Measurements from ENCODE around the gene PCF11.
A peak's percentile ranks its signal among the peaks of the same experiment; 100 is the strongest.
"Not testable (repeated sequence)": the region's sequence is repeated elsewhere in the genome, so short reads cannot be mapped to it uniquely, and the experiment has no call there.

The PCF11 gene

DNA sequence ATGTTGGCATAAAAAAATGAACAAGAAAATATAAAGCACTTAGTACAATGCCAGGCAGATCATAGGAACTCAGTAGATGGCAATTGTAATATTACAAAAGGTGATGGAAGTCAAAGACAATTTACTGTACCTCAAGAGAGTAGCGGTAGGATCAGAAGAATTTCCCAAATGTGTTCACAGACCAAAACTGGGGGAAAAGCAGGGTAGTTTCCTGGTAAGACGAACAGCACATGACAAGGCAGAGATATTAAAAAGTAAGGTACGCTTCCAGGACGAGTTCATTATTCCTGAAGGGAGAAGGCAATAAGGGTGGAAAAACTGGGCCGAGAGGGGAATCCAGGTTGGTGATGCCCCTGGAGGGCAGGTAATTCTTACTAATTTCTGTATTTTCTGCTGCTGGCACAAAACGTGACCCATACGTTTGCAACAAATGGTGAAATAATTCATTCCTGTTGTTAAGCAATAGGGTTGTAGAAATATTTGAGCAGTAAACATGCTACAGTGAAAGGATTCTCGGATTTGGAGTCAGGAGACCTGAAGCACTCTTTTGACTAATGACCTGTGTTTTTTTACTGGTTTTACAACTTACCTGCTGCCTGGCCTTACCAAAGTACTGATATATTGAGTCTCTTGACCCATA is 35.8 kb downstream of the PCF11 start:
- DNase-seq = no peak

DNA sequence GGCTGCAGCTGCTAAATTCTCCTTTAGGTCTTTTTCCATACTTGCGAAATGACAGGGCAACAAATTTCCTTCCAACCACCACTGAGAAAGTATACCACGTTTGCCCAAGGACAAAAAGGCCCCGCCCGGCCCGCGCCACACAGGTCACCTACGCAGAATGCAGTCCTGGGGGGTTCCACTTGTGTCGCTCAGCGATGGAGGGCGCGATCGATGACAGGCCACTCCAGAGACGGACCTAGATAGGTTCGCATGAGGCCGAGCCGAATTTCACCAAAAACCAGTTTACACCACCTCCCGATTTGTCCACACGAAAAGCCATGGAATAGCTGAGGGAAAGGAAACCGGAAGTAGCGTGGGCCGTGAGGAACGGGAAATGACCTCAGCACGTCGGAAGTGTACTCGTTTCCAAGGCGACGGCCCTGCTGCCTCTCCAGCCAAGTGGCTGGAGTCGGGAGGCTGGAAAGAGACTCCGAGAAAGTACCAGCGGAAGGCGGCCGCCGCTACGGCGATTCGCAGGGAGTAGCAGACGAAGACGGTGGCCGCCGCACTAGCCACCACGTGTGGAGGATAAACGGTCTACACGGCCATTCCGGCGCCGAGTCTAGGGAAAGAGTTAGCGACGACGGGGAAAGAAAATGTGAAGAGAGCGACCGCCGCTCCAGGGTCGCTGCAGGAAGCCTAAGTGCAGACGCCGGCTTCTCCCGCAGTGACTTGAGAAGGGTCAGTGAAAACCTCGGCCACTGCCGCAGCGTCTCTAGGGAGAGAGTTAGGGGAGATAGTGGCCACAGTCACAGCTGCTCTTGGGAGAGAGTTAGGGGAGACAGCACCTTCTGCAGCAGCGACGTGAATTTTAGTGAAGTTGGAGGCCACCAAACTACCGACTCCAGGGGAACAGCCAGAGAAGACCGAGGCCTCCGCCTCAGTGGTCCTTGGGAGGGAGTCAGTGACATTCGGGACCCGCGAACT is 36.7 kb downstream of the PCF11 start, which contains the start of gene ANKRD42:
ANKRD42 (plus strand) TSS at position 398 of the 966 bp plus-strand sequence. CDS start 959 bp downstream, outside the sequence.
- DNase-seq = peak; percentile 89

DNA sequence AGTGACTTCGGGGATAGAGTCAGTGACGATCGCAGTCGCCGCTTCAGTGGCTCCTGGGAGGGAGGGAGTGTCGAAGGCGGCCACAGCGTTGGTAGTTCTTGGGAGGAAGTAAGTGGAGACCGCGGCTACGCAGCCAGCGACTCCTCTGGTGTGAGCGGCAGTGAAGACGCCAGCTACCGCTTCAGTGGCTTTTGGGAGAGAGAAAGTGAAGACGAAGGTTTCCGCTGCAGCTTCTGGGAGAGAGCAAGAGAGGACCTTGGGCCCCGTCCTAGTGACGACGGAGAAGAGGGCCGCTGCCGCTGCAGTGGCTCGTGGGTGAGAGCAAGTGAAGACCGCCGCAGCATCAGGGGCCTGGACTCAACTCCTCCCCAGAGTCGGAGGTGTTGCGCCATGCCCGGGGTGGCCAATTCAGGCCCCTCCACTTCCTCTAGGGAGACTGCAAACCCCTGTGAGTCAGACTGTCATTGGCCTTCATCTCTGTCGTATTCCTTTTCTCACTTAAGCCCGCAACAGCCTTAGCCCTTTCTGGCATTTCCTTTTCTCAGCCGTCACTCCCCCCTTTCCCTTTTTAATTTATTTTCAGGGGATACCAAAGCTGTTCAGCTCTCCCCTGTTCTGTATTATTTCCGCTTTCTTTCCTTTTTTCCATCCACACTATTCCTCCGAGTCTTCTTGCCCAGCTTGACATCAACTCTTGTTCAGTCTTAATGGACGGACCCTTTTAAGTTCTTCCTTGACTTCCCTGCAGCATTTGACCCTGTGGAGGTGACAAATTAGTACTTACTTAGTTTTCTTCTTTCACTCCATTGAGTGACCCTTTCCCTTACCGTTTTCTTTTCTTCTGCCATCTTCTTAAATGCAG is 37.6 kb downstream of the PCF11 start:
- no peak for DNase-seq

DNA sequence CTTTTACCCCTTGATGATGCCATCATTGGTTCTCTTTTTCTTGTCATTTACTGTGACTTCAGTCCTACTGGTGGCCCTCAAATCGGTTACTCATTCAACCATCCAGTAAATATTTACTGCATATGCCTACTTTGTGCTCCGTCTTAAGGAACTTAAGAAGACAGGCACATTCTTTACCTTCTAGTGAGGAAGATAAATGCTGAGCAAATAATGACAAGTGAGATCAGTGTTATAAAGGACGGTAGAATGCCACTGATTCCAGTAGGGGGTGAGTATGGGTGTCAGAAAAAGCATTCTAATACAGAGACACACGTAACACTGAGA is 38.2 kb downstream of the PCF11 start:
- DNase-seq = no peak

DNA sequence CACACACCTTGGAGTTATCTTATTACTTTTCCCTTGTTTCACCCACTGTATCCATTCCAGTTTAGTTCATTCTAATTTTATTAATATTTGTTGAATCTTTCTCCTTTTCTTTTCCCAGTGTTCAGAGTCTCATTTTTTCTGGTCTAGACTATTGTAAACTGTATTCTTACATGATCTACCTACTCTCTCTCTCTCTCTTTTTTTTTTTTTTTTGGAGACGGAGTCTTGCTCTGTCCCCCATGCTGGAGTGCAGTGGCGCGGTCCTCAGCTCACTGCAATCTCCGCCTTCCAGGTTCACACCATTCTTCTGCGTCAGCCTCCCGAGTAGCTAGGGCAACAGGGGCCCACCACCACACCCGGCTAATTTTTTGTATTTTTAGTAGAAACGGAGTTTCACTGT is 38.7 kb downstream of the PCF11 start:
- DNase-seq = no peak

DNA sequence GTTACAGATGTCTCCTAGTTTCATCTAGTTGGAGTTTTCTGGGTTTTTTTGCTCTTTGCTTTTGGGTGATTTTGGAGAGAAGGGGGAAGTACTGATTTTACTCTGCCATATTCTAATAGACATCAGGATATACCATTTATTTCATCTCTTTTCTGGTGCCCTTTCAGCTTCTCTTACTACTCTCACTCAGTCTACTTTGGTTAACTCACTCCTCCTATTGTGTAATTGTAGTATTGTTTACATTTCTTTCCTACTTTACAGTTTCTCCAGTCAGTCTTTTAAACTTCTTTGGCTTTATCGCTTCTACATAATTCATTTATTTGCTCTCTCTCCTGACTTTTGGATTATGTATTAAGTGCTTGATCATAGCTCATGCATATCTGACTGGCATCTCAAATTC is 43.1 kb downstream of the PCF11 start:
- DNase-seq = no peak

DNA sequence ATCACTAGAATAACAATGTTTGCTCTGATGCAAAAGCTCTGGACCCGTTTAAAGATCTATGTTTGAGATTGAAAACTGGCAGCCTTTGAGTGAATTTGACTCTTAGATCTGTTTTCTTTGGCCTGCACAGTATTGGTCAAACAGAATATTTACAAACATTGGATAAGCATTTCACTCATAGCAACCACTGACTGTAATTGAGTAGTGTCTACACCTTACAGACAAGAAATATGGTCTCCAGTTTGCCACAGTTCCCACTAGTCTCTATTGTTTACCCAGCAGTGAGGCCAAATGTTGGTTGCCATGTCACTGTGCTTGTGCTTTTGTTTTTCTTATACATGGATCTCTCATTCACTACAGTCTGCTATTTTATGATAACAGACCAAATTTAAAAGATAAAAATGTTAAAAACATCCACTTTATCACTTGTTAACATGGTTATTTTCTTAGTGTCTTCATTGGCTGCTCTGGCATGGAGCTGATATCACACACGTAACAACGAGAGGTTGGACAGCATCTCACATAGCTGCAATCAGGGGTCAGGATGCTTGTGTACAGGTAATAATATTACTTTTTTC is 48.8 kb downstream of the PCF11 start:
- no peak for DNase-seq

DNA sequence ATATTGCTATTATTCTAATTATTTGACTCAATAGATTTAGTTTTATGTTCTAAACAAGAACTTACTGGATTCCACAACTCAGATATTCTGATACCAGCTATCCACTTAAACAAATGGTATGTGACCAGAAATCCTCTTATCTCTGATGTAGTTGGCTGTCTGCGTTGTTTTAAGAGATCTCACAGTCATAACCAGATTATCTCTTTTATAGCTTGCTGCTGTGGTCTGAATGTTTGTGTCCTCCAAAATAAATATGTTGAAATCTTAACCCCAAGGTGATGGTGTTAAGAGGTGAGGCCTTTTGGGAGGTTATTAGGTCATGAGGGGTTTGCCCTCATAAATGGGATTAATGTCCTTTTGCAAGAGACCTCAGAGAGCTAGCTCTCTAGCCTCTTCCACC is 49.3 kb downstream of the PCF11 start:
- no peak for DNase-seq

DNA sequence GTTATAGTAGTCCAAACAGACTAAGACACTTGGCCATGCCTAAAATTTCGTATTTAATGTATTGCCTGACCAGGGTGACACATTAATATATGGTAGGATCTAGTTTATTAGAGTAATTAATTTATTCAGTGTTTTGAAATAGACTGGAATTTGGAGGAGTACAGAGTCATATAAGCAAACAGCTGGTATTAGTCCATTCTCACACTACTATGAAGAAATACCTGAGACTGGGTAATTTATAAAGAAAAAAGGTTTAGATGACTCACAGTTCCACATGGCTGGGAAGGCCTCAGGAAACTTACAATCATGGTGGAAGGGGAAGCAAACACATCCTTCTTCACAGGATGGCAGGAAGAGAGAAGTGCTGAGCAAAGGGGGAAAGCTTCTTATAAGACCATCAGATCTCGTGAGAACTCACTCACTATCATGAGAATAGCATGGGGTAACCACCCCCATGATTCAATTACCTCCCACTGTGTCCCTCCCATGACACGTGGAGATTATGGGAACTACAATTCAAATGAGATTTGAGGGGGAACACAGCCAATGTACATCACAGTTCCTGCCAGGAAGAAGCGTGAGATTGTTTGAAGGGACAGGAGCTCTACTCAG is 49.9 kb downstream of the PCF11 start:
- DNase-seq = not testable (repeated sequence)

DNA sequence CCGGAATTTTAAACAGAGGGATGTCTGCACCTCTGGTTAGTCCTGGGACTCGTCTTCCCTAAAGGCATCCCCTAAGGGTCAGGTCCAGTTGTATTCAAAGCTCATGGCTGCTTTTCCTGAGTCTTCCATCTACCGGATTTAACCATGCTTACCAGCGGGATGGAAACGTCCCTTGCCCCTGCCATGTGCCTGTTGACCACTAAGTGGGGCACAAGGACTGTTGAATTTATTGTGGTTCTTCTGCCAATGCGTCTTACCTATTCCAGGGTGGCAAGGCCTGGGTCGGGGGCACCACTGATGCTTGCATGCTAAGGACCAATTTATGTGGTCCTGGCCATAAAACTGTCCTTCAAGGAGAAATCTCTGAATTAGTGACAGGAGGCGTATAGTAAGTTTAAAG is 62.2 kb downstream of the PCF11 start:
- DNase-seq = no peak

DNA sequence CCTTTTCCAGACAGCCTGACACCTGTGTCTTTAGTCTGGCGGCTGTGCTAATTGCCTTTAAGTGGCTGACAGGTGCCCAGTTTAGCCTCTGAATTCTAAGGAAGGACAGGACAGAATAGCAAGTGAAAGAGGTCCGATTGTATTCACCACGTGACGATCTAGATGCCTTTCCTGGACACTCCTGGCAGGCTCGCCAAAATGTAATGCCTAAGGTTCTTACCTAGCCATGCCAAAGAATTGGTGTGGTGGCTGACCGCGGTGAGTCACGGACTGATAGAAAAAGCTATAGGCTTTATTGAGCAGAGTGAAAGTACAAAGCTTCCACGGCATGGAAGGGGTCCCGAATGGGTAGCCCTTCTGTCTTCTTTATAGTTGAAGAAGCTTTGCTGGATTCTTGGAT is 63.3 kb downstream of the PCF11 start:
- DNase-seq = no peak

DNA sequence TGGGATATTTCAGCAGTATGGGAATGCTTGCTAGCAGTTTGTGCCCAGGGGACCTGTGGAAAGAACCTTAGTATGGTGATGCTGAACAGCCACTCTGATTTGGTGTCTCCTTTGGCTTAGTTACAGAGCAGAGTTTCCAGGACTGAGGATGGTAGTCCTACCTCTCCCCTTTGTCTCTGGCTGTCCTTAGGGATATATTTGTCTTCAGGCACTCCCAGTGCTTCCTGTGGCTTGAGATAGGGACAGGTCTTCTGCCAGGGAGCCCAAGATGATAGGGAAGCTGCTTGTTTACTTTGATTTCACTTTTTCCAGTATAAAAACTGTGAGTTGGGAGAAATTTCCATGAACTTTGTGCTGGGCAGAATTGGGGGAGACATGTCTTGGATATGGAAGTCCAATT is 64.8 kb downstream of the PCF11 start:
- no peak for DNase-seq

DNA sequence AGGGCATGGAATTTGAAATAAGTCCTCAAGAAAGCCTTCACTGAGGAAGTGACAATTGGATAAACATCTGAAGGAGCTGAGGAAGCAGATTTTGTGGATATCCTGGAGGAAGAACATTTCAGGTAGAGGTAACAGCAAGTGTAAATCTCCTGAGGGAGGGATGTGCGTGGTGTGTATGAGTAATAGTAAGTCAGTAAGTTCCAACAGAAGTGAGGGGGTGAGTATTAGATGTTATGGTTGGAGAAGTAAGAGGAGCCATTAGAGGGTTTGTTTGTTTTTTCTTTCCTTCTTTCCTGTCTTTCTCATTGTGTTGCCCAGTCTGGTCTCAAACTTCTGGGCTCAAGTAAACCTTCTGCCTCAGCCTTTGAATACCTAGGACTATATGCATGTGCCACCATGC is 65.6 kb downstream of the PCF11 start:
- no peak for DNase-seq

DNA sequence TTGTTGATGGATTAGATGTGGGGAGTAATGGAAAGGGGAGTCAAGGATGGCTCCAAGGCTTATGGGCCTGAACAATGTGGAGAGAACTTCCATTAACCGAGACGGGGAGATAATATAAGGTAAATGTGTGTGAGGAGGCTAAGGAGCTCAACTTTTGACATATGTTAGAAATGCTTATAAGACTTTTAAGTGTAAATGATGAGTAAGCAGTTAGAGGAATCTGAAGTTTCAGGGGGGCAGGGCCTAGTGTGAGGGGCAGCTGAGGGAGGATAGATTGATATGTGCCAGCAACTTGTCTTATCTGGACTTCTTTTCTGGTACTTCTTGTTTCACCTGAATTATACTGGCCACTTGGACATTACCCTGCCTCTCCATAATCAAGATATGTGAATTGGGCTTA is 66.5 kb downstream of the PCF11 start:
- no peak for DNase-seq

DNA sequence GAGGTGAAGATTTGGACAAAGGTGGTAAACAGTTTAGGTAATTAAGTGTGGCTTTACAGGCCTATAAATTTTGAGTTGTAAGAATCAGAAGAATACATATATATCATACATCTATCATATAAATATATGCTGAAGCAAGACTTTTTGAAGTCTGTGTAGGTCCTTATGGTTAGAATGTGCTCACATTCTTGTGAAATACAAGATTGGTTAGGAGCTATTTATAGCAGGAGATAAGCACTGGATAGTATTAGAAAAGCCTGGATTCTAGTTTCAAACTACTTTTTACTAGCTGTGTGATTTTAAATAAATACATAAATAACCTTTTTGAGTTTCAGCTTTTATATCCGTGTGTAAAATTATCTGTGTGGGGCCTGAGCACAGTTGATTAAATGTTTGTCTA is 78.9 kb downstream of the PCF11 start:
- no peak for DNase-seq
